Panc1 (cell line): ENCODE measurements around the gene NOL4L. TPM values are rescaled to one million over a fixed set of nuclear protein-coding genes. Genes with fewer than 3 reads are reported as not detected.

ENCODE experiments used
- ATAC-seq: fragments of 200-7000 bp; cut with Tn5 transposase; 2 replicates; pipeline ENCODE4 v1.9.1; 2020; ENCODE audit warnings: mild to moderate bottlenecking, moderate library complexity
- BruUV-seq: library from RNA; stranded (reverse); fragments of 400-500 nt; replicated peaks from 2 replicates; lab custom pipeline; 2021; lab: Mats Ljungman, UMichigan
- CTCF ChIA-PET: fragments of 300-600 bp; sonication (Branson Sonifier 250); formaldehyde crosslinking; loops from one replicate; lab custom pipeline; 2022; ENCODE audit warnings: antibody characterized with exemption; lab: Charles Lee
- POLR2A ChIA-PET: fragments of 300-600 bp; sonication (Branson Sonifier 250); formaldehyde crosslinking; loops from one replicate; lab custom pipeline; 2022; ENCODE audit warnings: antibody characterized with exemption; lab: Charles Lee
- DNase-seq: peaks from one replicate; pipeline ENCODE4 v3.0.0-alpha.2; 2010; ENCODE audit warnings: low read depth, low spot score
- H3K27ac ChIP-seq: 2 replicates; pipeline ENCODE4 v1.5.1; 2011; ENCODE audit warnings: mild to moderate bottlenecking, low read length, inconsistent platforms
- H3K27me3 ChIP-seq: fragments of 200-500 bp; sonication (Bioruptor generic); 2 replicates; pipeline ENCODE4 v1.6.0; 2014; ENCODE audit warnings: low read length, inconsistent platforms; ENCODE audit not compliant: control insufficient read depth, insufficient read depth
- H3K36me3 ChIP-seq: fragments of 200-500 bp; sonication (Bioruptor generic); 2 replicates; pipeline ENCODE4 v1.5.1; 2014; ENCODE audit warnings: inconsistent platforms, mild to moderate bottlenecking, low read length, moderate library complexity; ENCODE audit not compliant: control insufficient read depth, insufficient read depth
- H3K4me1 ChIP-seq: 2 replicates; pipeline ENCODE4 v1.5.1; 2011; ENCODE audit warnings: inconsistent platforms, mild to moderate bottlenecking, low read length, moderate library complexity; ENCODE audit not compliant: control insufficient read depth, insufficient read depth
- H3K4me3 ChIP-seq, 2 experiments: 2 replicates each; pipeline ENCODE4 v1.5.1; 2011 to 2012; ENCODE audit warnings: low read depth in 2 of 2, low read length in 2 of 2, mild to moderate bottlenecking in 2 of 2, inconsistent platforms in 1 of 2, moderate library complexity in 1 of 2
- H3K9me3 ChIP-seq: fragments of 200-500 bp; sonication (Bioruptor generic); 2 replicates; pipeline ENCODE4 v1.5.1; 2014; ENCODE audit warnings: low read depth, mild to moderate bottlenecking, inconsistent platforms, low read length, moderate library complexity; ENCODE audit not compliant: control insufficient read depth, insufficient read depth
- POLR2AphosphoS5 ChIP-seq: IDR thresholded peaks from 2 replicates; pipeline ENCODE4 v1.6.1; 2012; ENCODE audit warnings: mild to moderate bottlenecking, low read depth, low read length, moderate library complexity
- SIN3A ChIP-seq: IDR thresholded peaks from 2 replicates; pipeline ENCODE4 v1.6.1; 2012; ENCODE audit warnings: low read depth, mild to moderate bottlenecking, low read length, moderate library complexity, borderline replicate concordance; ENCODE audit not compliant: insufficient read depth
- TCF7L2 ChIP-seq: IDR thresholded peaks from 2 replicates; pipeline ENCODE4 v1.6.1; 2011; ENCODE audit warnings: mild to moderate bottlenecking, low read depth, low read length, inconsistent platforms
- in situ Hi-C: cut with HindIII; loops from 2 replicates; pipeline ENCODE4 v1.10.0; 2016; ENCODE audit warnings: low sequenced_read_pairs, low pct_unique_long_range_greater_than_20kb
- intact Hi-C: fragments of 100-400 bp; cut with micrococcal nuclease; formaldehyde crosslinking; loops from one replicate; pipeline ENCODE4 v1.10.0; 2022; ENCODE audit not compliant: unreplicated experiment
- total RNA-seq: library from RNA; stranded (reverse); gene quantifications from one replicate; pipeline ENCODE4 v1.2.1, GENCODE V29; 2021; ENCODE audit not compliant: unreplicated experiment
- TF ChIP-seq, protein P1 (sequence below): fragments of 450-650 bp; IDR thresholded peaks from 2 replicates; pipeline ENCODE4 v1.5.1; 2017; ENCODE audit warnings: mild to moderate bottlenecking
- TF ChIP-seq, protein P2 (sequence below), 2 experiments: IDR thresholded peaks; 2 replicates each; pipeline ENCODE4 v1.6.1; 2011 to 2012; ENCODE audit warnings: low read depth in 2 of 2, control low read depth in 1 of 2, low read length in 1 of 2, mild to moderate bottlenecking in 1 of 2, moderate library complexity in 1 of 2; ENCODE audit not compliant: insufficient read depth in 1 of 2

NOL4L gene
- total RNA-seq, 1 experiment from 2014 or later: 21.6 TPM

DNA sequence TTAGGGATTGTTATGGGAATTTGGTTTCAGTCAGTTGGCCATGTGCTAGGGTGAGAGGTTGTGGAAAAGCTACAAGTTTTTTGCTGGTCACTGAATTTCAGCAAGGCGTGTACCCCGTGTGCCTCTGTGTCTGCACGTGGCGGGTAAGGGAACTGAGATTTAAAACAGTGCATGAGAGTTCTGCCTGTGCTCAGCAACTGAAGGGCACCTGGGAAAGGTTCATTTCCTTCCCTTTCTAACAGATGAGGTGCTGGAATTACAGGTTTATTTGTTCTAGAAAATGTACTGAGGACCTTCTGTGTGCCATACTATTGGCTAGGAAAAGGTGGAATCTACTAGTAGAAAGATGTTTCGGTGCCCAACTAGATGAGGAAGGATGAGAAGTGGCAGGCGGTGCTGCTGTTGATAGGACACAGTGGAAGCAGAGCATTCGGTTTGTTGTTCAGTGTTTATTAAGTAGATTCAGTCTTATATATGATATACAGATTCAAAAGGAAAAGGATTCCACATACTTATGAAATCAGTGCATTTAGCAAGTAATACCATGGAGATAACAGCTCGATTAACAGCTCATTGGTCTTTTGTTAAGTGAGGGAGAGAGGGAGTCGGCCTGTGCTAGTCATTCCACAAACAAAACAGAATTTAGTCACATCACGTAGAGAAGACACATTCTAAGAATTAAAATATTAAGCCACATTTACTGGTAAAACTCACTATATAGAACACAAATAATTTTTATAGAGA lies 142.3 kb downstream of the NOL4L start:
- Histone ChIP-seq H3K4me1 (peaks cover 19% of the 10 kb centered on the region), H3K36me3 (peaks cover 16% of the 10 kb centered on the region), H3K27ac (no peak overlapping the region), H3K27me3 (no peaks in the 10 kb centered on the region), H3K9me3 (no peaks in the 10 kb centered on the region), H3K4me3 (no peak overlapping the region)
- TF ChIP-seq, protein P1, sequence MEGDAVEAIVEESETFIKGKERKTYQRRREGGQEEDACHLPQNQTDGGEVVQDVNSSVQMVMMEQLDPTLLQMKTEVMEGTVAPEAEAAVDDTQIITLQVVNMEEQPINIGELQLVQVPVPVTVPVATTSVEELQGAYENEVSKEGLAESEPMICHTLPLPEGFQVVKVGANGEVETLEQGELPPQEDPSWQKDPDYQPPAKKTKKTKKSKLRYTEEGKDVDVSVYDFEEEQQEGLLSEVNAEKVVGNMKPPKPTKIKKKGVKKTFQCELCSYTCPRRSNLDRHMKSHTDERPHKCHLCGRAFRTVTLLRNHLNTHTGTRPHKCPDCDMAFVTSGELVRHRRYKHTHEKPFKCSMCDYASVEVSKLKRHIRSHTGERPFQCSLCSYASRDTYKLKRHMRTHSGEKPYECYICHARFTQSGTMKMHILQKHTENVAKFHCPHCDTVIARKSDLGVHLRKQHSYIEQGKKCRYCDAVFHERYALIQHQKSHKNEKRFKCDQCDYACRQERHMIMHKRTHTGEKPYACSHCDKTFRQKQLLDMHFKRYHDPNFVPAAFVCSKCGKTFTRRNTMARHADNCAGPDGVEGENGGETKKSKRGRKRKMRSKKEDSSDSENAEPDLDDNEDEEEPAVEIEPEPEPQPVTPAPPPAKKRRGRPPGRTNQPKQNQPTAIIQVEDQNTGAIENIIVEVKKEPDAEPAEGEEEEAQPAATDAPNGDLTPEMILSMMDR: no peak
- TF ChIP-seq TCF7L2 (no peak), SIN3A (no peak)
- ATAC-seq (no peak), DNase-seq (no peak)
- ChIA-PET CTCF (no interaction called here), POLR2A (no interaction called here)
- in situ Hi-C loops: no loop called here
- no TSS peak for BruUV-seq
- intact Hi-C loops: no loop called here

- DNase-seq (no peak), ATAC-seq (no peak)
- Histone ChIP-seq H3K27me3 (no peaks in the 10 kb centered on the region), H3K9me3 (no peaks in the 10 kb centered on the region), H3K4me3 (no peak overlapping the region), H3K27ac (no peak overlapping the region), H3K4me1 (peaks cover 19% of the 10 kb centered on the region), H3K36me3 (peaks cover 27% of the 10 kb centered on the region)
- TF ChIP-seq, protein P2, sequence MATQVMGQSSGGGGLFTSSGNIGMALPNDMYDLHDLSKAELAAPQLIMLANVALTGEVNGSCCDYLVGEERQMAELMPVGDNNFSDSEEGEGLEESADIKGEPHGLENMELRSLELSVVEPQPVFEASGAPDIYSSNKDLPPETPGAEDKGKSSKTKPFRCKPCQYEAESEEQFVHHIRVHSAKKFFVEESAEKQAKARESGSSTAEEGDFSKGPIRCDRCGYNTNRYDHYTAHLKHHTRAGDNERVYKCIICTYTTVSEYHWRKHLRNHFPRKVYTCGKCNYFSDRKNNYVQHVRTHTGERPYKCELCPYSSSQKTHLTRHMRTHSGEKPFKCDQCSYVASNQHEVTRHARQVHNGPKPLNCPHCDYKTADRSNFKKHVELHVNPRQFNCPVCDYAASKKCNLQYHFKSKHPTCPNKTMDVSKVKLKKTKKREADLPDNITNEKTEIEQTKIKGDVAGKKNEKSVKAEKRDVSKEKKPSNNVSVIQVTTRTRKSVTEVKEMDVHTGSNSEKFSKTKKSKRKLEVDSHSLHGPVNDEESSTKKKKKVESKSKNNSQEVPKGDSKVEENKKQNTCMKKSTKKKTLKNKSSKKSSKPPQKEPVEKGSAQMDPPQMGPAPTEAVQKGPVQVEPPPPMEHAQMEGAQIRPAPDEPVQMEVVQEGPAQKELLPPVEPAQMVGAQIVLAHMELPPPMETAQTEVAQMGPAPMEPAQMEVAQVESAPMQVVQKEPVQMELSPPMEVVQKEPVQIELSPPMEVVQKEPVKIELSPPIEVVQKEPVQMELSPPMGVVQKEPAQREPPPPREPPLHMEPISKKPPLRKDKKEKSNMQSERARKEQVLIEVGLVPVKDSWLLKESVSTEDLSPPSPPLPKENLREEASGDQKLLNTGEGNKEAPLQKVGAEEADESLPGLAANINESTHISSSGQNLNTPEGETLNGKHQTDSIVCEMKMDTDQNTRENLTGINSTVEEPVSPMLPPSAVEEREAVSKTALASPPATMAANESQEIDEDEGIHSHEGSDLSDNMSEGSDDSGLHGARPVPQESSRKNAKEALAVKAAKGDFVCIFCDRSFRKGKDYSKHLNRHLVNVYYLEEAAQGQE (IDR thresholded peaks at IDR 0.05; ENCODE audit: insufficient read depth in 1 of 2, low read depth in 2 of 2, low read length in 1 of 2): no peak
- TF ChIP-seq SIN3A (no peak), TCF7L2 (no peak), POLR2AphosphoS5 (no peak)
- TF ChIP-seq, protein P1: no peak
- no TSS peak for BruUV-seq
- intact Hi-C loops (no loop called here), in situ Hi-C loops (no loop called here)
- POLR2A ChIA-PET: no interaction called here
- CTCF ChIA-PET: no interaction called here
Observed at GRCh38 chr20:32441638-32442037, 143.5 kb downstream of the NOL4L start.
